ENCODE data around the gene CAPN2. TPM values are rescaled to one million over a fixed set of nuclear protein-coding genes. Genes with fewer than 3 reads are reported as not detected.

CAPN2 gene
- total and polyA plus RNA-seq, 10 donors = 20.5 to 106 (median 82.0) TPM

- no peaks in the 10 kb centered on the region for H3K27me3 ChIP-seq (replicated peaks in 1 of 7)
- H3K27ac ChIP-seq = peak overlapping the region in 1 of 8 donors; percentile 26
- WGBS, 5 donors = 77 to 88% (median 81%) methylated on average over 4 of the region's 4 CpGs
- no peak overlapping the region for H3K4me3 ChIP-seq
- DNase-seq = no peak
- no peak for TF ChIP-seq POLR2AphosphoS5 (IDR thresholded peaks at IDR 0.05)
- TF ChIP-seq CTCF (IDR thresholded peaks at IDR 0.05 in 8 of 11, conservative IDR thresholded peaks at IDR 0.05 in 3 of 11) = no peak
- no peak for TF ChIP-seq POLR2A (IDR thresholded peaks at IDR 0.05)
- peaks cover 3 to 41% (median 22%) of the 10 kb centered on the region in 6 donors for H3K4me1 ChIP-seq
- intact Hi-C loops (cut with DNase I; ENCODE audit: low total_unique reads) = no loop called here
- H3K9me3 ChIP-seq = no peaks in the 10 kb centered on the region
- peaks cover 0 to 56% (median 15%) of the 10 kb centered on the region in 6 donors for H3K36me3 ChIP-seq
Measured at GRCh38 chr1:223819730-223820514, 107.6 kb downstream of the CAPN2 start.

- Histone ChIP-seq H3K9me3 (no peaks in the 10 kb centered on the region), H3K36me3 (peaks cover 0 to 54% (median 15%) of the 10 kb centered on the region in 6 donors), H3K4me3 (no peak overlapping the region), H3K27ac (no peak overlapping the region), H3K27me3 (replicated peaks in 1 of 7) (no peaks in the 10 kb centered on the region), H3K4me1 (peaks cover 8 to 46% (median 27%) of the 10 kb centered on the region in 6 donors)
- DNase-seq = no peak
- intact Hi-C loops (cut with DNase I; ENCODE audit: low total_unique reads) = no loop called here
- 56 to 86% (median 66%) methylated on average over 2 of the region's 2 CpGs for WGBS, 5 donors
- no peak for TF ChIP-seq CTCF (IDR thresholded peaks at IDR 0.05 in 8 of 11, conservative IDR thresholded peaks at IDR 0.05 in 3 of 11)
- TF ChIP-seq POLR2A (IDR thresholded peaks at IDR 0.05) = no peak
- no peak for TF ChIP-seq POLR2AphosphoS5 (IDR thresholded peaks at IDR 0.05)
Measured at GRCh38 chr1:223820515-223820858, 108.1 kb downstream of the CAPN2 start.

- Histone ChIP-seq H3K27ac (no peak overlapping the region), H3K9me3 (no peaks in the 10 kb centered on the region), H3K4me3 (no peak overlapping the region), H3K4me1 (peaks cover 11 to 51% (median 32%) of the 10 kb centered on the region in 6 donors), H3K27me3 (replicated peaks in 1 of 7) (no peaks in the 10 kb centered on the region), H3K36me3 (peaks cover 0 to 50% (median 15%) of the 10 kb centered on the region in 6 donors)
- intact Hi-C loops (cut with DNase I; ENCODE audit: low total_unique reads) = no loop called here
- WGBS, 5 donors = 90 to 93% (median 92%) methylated on average over 11 of the region's 11 CpGs
- DNase-seq = no peak
- TF ChIP-seq POLR2A (IDR thresholded peaks at IDR 0.05) = no peak
- no peak for TF ChIP-seq CTCF (IDR thresholded peaks at IDR 0.05 in 8 of 11, conservative IDR thresholded peaks at IDR 0.05 in 3 of 11)
- TF ChIP-seq POLR2AphosphoS5 (IDR thresholded peaks at IDR 0.05) = no peak
Measured at GRCh38 chr1:223820971-223821370, 108.6 kb downstream of the CAPN2 start.

GRCh38 chr1:223824287-223824686 lies 111.9 kb downstream of the CAPN2 start:
- H3K9me3 ChIP-seq = no peaks in the 10 kb centered on the region
- H3K4me1 ChIP-seq = peaks cover 15 to 80% (median 55%) of the 10 kb centered on the region in 6 donors
- 88 to 92% (median 91%) methylated on average over 9 of the region's 9 CpGs for WGBS, 5 donors
- no peak overlapping the region for H3K4me3 ChIP-seq
- H3K27ac ChIP-seq = peak overlapping the region in 1 of 8 donors; percentile 72
- DNase-seq = no peak
- TF ChIP-seq CTCF (IDR thresholded peaks at IDR 0.05 in 8 of 11, conservative IDR thresholded peaks at IDR 0.05 in 3 of 11) (no peak), POLR2A (IDR thresholded peaks at IDR 0.05) (no peak), POLR2AphosphoS5 (IDR thresholded peaks at IDR 0.05) (no peak)
- H3K27me3 ChIP-seq (replicated peaks in 1 of 7) = no peaks in the 10 kb centered on the region
- intact Hi-C loops (cut with DNase I; ENCODE audit: low total_unique reads) = no loop called here
- peaks cover 0 to 24% (median 12%) of the 10 kb centered on the region in 6 donors for H3K36me3 ChIP-seq

Measured in spleen (tissue), 11 donors.